GM18511 (cell line): ENCODE results near the gene NUDT22.

Source experiments
- ATAC-seq: cut with Tn5 transposase; IDR thresholded peaks from one replicate; pipeline ENCODE4 v1.9.1; 2021; ENCODE audit warnings: mild to moderate bottlenecking, moderate library complexity; ENCODE audit not compliant: unreplicated experiment

NUDT22 gene

DNA sequence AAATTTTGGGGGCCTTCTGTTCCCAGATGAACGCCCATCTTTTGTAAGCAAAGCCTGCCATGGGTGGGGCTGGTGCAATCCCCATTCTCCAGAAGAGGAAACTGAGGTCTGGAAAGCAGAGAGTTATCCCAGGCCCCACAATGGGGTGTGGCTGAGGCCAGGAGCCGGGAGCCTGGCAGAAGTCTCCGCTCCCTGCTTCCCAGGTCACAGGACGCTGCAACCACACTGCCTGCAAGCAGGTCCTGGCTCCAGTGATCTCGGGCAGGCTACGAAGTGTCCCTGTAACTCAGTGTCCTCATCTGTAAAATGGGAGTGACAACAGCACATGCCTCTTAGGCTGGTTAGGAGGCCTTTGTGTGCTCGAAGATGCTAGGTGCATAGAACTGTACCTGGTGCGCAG lies 27.0 kb downstream of the NUDT22 start:
- no peak for ATAC-seq

DNA sequence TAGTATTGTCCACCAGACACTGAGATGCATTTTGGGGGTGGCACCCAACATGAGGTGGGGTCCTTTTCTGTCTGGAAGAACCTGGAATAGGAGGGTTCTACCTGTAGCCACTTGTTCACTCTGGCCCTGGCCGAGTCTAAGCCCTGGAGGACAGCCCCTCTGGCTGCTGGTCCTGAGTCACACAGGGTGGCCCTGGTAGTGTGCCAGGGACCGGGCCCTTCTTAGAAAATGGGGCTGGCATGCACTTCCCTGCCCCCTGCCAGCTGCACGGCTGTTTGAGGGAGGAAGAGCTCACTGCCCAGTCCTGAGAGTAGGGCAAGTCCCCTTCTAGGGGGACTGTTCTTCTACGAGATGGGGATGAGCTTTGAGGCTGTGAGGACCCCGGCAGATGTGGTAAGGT lies 27.4 kb downstream of the NUDT22 start:
- no peak for ATAC-seq

DNA sequence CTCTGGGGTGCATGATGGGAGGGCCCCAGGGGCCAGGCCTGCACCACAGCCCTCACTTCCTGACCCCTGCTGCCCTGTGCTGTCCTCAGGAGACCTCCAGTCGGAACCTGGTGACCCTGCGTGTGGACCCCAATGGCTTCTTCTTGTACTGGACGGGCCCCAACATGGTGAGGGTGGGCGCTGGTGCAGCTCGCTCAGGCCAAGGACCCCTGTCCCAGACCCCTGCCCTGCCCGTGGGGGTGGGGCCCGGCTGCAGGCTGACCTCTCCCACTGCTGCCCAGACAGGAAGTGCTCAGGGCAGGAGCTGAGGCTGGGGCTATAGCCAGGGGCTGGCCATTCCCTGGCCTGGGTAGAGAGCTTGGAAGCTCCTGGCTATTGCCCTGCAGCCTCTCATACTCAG lies 28.3 kb downstream of the NUDT22 start:
- ATAC-seq, result no peak

DNA sequence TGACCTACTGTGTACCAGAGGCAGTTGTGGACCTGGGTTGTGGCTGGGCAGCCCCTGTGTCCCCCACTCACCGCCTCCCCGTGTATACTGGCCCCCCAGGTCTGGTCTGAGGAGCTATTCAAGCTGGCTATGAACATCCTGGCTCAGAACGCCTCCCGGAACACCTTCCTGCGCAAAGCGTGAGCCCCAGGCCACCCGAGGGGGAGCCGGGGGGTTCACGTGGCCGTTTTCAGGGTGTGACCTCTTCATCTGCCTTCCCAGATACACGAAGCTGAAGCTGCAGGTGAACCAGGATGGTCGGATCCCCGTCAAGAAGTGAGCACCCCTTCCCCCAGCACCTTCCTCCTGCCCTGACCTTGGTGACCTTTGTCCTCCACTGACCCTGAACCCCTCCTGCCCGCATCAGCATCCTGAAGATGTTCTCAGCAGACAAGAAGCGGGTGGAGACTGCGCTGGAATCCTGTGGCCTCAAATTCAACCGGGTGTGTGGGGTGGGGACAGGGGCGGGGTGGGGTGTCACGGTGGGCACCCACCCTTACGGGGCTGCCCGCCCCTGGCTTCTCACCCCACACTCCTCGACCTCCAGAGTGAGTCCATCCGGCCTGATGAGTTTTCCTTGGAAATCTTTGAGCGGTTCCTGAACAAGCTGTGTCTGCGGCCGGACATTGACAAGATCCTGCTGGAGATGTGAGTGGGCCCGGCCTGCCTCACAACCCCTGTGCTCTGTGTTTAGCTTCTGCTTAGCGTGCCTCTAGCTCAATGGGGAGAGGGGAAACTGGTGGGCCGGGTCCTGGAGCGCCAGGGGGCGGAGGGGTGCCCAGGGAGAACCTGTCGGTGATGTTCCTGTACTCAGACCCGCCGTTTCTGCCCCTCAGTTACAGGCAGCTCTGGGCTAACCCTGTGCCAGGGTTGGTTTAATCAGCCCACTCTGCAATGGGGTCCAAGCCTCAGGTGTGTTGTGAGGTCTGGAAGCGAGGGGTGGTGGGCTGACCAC lies 29.4 kb downstream of the NUDT22 start:
- no peak for ATAC-seq

DNA sequence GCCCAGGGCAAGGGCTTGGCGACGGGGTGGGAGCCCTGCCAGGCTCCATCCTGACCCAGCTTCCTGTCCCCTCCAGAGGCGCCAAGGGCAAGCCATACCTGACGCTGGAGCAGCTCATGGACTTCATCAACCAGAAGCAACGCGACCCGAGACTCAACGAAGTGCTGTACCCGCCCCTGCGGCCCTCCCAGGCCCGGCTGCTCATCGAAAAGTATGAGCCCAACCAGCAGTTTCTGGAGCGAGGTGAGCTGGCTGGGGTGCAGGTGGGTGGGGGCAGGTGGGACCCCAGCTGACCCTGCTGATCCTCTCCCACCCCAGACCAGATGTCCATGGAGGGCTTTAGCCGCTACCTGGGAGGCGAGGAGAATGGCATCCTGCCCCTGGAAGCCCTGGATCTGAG lies 30.2 kb downstream of the NUDT22 start:
- ATAC-seq, result no peak

DNA sequence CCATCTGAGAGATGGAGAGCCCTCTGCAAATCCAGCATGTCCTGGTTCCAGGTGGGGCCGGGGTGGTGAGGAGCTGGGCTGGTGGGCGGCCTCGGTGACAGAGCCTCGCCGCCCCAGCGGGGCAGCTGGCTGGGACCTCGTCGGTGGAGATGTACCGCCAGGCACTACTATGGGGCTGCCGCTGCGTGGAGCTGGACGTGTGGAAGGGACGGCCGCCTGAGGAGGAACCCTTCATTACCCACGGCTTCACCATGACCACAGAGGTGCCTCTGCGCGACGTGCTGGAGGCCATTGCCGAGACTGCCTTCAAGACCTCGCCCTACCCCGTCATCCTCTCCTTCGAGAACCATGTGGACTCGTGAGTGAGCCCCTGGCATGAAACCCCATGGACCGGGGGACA lies 32.3 kb downstream of the NUDT22 start:
- no peak for ATAC-seq

DNA sequence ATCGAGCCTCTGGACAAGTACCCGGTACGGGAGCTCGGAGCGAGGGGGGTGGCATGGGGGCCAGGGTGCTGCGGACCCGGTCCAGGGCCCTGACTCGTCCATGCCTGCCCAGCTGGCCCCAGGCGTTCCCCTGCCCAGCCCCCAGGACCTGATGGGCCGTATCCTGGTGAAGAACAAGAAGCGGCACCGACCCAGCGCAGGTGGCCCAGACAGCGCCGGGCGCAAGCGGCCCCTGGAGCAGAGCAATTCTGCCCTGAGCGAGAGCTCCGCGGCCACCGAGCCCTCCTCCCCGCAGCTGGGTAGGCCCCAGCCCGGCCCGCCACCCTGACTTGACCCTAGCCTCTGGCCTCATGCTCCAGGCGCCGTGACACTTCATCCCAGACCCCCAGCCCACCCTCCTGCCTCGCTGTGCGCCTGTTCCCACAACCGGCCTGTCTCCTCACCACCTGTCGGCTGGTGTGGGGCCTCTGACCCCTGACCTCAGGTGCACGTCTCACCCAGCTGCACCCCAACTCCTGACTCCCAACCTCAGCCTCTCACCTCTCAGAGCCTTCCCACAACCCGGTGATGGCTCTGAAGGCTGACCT lies 33.0 kb downstream of the NUDT22 start:
- no peak for ATAC-seq

DNA sequence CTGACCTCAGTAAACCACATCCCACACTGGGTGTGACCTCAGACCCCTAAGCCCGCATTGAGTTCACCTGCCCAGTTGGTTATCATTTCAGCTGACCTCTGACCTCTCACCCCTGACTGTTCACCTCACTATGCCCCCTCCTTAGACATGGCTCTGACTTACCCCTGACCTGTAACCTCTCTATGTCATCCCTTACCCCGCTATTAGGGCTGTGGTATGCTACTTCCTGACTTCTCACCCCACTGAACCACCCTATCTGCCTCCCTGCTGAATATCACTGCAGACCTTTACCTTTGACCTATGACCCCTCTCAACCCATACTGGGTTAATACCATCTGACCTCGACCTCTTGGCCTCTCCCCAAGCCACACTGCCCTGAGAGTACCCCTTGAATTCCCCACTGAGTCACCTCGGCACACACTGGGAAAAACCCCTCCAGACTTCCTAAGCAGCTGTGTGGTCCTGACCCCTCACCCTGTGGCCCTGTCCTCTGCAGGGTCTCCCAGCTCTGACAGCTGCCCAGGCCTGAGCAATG lies 33.5 kb downstream of the NUDT22 start:
- ATAC-seq, result no peak

DNA sequence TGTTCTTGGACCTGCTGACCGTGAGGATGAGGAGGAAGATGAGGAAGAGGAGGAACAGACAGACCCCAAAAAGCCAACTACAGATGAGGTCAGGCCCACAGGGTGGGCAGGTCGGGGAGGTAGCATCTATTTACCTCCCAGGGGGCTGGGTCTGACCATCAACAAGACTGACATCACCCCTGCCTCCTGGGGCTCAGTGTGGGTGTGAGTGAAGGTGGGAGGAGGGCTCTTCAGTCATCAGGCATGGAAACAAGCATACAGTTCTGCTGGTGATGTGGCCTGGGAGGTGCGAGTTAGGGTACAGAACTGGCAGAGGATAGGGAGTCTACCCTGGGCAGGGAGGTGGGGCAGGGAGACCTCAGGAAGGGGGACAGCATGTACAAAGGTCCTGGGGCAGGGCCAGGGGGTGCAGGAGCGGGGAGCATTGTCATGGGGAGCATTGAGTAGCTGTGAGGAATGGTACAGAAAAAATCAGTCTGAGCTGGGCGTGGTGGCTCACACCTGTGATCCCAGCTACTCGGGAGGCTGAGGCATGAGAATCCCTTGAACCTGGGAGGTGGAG lies 34.2 kb downstream of the NUDT22 start:
- no peak for ATAC-seq

DNA sequence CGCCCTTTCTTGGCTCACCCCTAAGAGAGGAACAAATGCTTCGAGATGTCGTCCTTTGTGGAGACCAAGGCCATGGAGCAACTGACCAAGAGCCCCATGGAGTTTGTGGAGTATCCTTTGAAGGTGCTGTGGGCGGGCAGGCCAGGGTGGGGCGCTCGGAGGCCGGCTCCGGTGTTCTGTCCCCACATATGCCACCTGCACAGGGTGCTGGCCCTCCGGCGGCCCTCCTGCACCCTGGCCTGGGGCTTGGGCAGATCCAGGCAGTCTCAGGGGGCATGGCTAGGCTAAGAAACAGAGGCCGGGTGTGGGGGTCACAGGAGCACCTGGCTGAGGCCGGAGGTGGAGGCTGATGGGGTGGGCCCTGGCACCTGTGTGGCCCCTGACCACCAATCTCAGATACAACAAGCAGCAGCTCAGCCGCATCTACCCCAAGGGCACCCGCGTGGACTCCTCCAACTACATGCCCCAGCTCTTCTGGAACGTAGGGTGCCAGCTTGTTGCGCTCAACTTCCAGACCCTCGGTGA lies 35.5 kb downstream of the NUDT22 start:
- no peak for ATAC-seq

DNA sequence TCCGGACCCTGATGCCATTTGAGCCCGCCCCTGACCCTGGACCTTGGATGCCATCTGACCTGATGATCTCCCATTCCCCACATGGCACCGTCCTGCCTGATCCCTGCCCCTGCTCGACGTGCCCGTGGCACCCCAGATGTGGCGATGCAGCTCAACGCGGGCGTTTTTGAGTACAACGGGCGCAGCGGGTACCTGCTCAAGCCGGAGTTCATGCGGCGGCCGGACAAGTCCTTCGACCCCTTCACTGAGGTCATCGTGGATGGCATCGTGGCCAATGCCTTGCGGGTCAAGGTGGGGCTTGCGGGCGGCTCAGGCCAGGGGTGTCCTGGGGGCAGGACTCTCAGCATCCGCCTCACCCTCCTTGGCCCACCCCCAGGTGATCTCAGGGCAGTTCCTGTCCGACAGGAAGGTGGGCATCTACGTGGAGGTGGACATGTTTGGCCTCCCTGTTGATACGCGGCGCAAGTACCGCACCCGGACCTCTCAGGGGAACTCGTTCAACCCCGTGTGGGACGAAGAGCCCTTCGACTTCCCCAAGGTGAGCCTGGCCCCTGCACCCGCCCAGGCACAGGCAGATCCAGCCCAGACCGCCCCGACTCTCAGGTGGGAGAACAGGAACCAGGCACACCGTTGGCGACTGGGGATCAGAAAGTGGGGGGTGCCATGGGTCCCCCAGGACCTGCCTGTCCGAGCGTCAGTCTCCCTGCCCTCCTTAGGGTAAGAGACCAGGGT lies 36.4 kb downstream of the NUDT22 start:
- no peak for ATAC-seq

DNA sequence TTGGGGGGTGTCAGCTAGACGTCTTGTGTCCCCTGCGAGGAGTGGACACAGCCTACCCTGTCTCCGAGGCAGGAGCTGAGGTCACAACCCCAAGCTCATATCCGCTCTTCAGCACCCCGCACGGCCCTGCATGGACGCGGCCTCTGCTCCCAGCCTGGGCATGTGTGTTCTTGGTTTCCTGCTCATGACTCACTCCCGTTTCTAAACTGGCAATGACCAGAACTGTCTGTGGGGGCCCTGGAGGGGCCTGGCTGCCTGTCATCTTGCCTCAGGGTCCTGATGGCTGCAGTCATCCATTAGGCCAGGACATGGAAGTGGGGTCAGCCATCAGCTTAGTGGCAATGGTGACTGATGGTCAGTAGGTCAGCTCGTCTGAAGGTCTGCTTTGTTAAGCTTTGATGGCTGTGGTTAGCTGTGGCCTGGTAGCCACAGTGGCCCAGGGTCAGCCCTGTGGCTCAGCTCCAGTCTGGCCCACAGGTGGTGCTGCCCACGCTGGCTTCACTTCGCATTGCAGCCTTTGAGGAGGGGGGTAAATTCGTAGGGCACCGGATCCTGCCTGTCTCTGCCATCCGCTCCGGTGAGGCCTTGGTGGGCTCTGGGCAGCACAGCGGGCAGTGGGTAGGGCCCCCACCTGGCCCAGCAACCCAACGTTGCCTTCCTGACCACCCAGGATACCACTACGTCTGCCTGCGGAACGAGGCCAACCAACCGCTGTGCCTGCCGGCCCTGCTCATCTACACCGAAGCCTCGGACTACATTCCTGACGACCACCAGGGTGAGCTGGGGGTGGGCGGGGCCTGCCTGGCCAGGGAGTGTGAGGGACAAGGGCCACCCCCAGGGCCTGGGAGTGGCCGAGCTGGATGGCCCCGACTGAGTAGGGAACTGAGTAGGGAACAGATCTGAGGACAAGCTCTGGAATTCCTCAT lies 37.2 kb downstream of the NUDT22 start:
- ATAC-seq, result no peak

DNA sequence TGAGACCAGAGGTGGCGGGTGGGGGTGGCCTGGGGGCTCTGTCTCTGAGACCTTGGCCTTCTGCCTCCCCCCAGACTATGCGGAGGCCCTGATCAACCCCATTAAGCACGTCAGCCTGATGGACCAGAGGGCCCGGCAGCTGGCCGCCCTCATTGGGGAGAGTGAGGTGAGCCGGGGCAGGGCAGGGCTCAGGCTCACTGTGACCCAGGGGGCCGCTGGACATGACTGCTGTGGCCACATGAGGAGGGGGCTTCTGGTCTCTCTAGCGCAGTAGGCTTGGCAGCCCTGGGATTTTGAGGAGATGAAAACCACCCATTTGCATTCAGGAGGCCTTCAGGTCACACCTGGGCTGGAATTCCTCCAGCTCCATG lies 37.9 kb downstream of the NUDT22 start:
- no peak for ATAC-seq

DNA sequence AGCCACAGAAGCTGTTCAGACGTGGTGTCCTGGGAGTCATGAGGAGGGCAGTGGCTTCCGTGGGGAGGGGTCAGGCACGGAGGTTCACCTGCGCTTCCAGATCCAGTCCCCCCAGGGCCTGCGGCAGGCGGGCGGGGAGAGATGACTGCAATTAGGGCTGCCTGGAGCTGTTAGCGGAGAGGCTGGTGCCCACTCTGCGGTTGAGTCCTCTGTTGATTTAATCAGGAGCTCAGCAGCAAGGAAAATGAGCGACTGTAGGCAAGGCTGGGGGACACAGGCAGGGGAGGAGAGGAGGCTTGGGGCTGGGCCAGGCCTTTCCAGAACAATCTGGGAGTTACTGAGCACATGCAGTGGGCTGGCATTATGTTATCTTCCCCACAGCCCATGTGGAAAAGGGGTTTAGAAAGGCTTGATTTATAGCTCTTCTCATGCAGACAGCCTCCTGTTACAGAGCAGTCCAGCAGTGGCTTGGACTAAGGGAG lies 38.3 kb downstream of the NUDT22 start:
- ATAC-seq, result no peak

DNA sequence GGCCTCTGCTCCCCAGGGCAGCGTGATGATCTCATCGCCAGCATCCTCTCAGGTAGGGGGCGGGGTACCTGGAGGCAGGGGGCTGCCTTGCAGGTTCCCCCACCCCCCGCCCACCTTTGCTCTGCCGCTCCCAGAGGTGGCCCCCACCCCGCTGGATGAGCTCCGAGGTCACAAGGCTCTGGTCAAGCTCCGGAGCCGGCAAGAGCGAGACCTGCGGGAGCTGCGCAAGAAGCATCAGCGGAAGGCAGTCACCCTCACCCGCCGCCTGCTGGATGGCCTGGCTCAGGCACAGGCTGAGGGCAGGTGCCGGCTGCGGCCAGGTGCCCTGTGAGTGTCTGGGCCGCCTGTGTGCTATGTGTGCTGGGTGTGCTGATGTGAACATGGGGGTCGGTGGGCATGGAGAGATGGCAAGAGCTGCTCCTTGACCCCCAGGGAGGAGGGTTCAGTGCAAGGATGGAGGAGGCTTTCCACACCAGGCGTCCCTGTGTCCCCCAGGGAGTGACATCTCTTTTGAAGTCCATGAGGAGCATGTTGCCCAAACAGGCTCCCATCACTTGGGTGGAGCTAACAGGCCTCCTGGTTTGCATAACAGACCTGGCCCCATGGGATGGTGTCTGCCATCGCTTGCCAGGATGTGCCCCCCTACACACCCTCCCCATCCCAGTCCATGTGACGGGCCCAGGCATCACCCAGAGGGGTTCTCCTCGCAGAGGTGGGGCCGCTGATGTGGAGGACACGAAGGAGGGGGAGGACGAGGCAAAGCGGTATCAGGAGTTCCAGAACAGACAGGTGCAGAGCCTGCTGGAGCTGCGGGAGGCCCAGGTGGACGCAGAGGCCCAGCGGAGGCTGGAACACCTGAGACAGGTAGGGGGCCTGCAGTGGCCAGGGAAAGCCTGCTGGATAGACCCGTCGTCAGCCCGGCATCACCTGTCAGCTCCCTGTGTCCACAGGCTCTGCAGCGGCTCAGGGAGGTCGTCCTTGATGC lies 39.4 kb downstream of the NUDT22 start:
- no peak for ATAC-seq

DNA sequence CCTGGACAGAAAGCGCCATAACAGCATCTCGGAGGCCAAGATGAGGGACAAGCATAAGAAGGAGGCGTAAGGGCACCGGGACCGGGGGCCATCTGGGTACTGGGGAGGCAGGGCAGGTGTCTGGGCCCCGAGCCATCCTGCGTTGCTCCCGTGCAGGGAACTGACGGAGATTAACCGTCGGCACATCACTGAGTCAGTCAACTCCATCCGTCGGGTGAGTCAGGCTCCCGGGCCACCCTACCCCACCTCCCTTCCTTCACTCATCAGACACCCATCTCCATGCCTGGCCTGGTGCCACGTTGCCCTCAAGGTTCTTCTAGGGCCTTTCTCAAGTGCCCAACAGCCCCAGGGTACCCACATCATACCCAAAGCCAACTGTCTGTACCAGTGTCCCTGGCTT lies 40.3 kb downstream of the NUDT22 start:
- no peak for ATAC-seq

DNA sequence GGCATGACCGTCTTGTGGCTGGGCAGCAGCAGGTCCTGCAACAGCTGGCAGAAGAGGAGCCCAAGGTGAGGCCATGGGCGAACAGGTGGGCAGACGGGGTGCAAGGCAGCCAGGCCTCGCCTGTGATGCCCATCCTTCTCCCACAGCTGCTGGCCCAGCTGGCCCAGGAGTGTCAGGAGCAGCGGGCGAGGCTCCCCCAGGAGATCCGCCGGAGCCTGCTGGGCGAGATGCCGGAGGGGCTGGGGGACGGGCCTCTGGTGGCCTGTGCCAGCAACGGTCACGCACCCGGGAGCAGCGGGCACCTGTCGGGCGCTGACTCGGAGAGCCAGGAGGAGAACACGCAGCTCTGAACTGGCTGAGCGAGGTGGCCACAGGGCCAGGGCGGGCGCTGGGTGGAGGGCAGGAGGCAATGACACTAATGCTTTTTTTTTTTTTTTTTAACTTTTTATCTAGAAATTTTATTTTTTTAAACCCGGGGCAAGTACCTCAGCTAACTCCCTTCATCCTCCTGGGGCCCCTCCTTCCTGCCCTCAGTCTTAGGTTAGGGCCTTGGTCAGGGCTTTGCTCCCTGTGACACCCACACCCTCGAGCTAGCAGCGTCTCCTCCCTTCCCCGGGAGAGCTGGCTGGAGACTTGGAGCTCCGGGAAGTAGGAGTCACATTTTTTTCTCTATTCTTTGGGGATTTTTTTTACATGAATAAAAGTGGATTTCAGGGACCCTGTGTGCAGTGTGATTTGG lies 41.3 kb downstream of the NUDT22 start:
- no peak for ATAC-seq
